SU-DHL-6 (cell line): ENCODE results near the gene AFAP1.

Experiments
- EZH2phosphoT487 ChIP-seq: fragments of 200-600 bp; sonication (generic), shearing (Covaris generic); conservative IDR thresholded peaks from 2 replicates; pipeline ENCODE4 v1.6.1; 2018; ENCODE audit warnings: mild to moderate bottlenecking, antibody characterized with exemption, low read length, moderate library complexity, mixed read lengths
- TF ChIP-seq, protein P1 (sequence below): fragments of 200-600 bp; sonication (generic); IDR thresholded peaks from one replicate; pipeline ENCODE4 v1.5.1; 2017; ENCODE audit warnings: antibody characterized with exemption, mild to moderate bottlenecking, low read length, moderate library complexity; ENCODE audit not compliant: insufficient read depth, poor library complexity, severe bottlenecking

DNA sequence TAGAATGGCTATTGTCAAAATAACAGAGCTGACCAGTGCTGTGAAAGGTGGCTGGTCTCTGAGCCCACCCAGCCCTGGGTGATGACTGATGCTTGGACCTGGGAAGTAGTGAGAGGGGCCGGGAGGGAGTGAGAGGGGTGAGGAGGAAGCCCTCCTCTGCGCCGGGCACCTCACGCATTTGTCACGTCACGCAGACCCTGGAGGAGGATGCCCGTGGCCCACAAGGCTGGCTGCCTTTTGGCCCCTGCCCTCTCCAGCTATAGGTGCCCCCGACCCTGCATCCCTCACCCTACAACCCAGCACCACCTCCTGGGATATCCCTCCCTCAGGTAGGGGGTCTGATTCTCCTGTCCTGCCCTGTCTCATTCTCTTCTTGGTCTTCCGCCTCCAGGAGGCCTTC, 207.4 kb downstream of the AFAP1 start:
- TF ChIP-seq, protein P1, sequence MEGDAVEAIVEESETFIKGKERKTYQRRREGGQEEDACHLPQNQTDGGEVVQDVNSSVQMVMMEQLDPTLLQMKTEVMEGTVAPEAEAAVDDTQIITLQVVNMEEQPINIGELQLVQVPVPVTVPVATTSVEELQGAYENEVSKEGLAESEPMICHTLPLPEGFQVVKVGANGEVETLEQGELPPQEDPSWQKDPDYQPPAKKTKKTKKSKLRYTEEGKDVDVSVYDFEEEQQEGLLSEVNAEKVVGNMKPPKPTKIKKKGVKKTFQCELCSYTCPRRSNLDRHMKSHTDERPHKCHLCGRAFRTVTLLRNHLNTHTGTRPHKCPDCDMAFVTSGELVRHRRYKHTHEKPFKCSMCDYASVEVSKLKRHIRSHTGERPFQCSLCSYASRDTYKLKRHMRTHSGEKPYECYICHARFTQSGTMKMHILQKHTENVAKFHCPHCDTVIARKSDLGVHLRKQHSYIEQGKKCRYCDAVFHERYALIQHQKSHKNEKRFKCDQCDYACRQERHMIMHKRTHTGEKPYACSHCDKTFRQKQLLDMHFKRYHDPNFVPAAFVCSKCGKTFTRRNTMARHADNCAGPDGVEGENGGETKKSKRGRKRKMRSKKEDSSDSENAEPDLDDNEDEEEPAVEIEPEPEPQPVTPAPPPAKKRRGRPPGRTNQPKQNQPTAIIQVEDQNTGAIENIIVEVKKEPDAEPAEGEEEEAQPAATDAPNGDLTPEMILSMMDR = no peak
- no peak for TF ChIP-seq EZH2phosphoT487
